GM12878 (cell line): ENCODE measurements around the gene EEPD1.

ENCODE experiments used
- EP300 ChIP-seq, 2 experiments: fragments of 150-350 bp in 1 of 2; IDR thresholded peaks; 2 replicates each; pipeline ENCODE4 v1.6.1; 2011 to 2012; ENCODE audit warnings: low read depth in 2 of 2, low read length in 2 of 2, borderline replicate concordance in 1 of 2, improper control_type of control experiment in 1 of 2, inconsistent platforms in 1 of 2; ENCODE audit not compliant: control insufficient read depth in 1 of 2
- ZBED1 ChIP-seq: IDR thresholded peaks from 2 replicates; pipeline ENCODE4 v1.6.1; 2016; ENCODE audit warnings: borderline replicate concordance
- TF ChIP-seq, protein P1 (sequence below), 3 experiments: IDR thresholded peaks in 2 of 3; conservative IDR thresholded peaks in 1 of 3; 2 replicates each; pipeline ENCODE4 v1.5.1; 2011; ENCODE audit warnings: low read depth in 3 of 3, low read length in 3 of 3, mild to moderate bottlenecking in 3 of 3, control low read depth in 2 of 3, moderate library complexity in 2 of 3, inconsistent platforms in 1 of 3, mixed read lengths in 1 of 3; ENCODE audit not compliant: control insufficient read depth in 2 of 3, insufficient read depth in 1 of 3; ENCODE audit errors: extremely low read depth in 1 of 3

DNA sequence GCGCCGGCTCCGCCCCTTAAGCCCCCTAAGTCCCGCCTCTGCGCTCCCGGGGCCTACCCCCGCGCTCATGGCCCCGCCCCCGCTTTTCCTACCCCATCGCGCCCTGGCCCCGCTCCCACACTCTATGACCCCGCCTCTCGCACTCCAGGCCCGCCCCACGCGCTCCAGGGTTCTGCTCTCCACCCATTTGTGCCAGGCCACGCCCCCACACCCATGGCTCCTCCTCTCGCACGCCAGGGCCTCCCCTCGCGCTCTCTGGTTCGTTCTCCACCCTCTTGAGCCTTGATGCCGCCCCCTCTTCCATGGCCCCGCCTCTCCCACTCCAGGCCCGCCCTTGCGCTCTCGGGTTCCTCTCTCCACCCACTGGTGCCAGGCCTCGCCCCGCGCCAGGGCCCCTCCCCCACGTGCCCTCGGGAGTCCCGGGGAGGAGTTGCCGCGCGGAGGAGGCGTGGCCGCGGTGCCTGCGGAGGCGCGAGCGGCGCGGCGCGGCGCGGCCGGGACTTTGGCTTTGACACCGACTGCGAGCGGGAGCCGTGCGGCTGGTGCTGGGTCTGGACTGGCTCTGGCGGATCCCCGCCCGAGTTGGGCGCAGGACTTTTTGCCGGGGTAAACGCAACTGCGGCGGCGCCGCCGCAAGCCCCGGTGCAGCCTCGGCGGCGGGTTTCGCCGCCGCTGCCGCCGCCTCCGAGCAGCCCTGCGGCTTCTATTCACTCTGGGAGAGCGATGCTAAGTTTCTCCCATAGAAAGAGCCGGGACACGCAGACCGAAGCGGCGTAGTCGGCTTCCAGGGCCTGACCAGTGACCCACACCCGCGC, at the start of gene EEPD1:
- TF ChIP-seq EP300 (IDR thresholded peaks at IDR 0.05; ENCODE audit: borderline replicate concordance in 1 of 2, control insufficient read depth in 1 of 2, low read depth in 2 of 2, low read length in 2 of 2) (no peak), ZBED1 (no peak)
- TF ChIP-seq, protein P1, sequence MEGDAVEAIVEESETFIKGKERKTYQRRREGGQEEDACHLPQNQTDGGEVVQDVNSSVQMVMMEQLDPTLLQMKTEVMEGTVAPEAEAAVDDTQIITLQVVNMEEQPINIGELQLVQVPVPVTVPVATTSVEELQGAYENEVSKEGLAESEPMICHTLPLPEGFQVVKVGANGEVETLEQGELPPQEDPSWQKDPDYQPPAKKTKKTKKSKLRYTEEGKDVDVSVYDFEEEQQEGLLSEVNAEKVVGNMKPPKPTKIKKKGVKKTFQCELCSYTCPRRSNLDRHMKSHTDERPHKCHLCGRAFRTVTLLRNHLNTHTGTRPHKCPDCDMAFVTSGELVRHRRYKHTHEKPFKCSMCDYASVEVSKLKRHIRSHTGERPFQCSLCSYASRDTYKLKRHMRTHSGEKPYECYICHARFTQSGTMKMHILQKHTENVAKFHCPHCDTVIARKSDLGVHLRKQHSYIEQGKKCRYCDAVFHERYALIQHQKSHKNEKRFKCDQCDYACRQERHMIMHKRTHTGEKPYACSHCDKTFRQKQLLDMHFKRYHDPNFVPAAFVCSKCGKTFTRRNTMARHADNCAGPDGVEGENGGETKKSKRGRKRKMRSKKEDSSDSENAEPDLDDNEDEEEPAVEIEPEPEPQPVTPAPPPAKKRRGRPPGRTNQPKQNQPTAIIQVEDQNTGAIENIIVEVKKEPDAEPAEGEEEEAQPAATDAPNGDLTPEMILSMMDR (IDR thresholded peaks at IDR 0.05 in 2 of 3, conservative IDR thresholded peaks at IDR 0.05 in 1 of 3; ENCODE audit: control insufficient read depth in 2 of 3, extremely low read depth in 1 of 3, insufficient read depth in 1 of 3, low read depth in 3 of 3, low read length in 3 of 3), result no peak
